BE2C (cell line): ENCODE results near the gene ARPC1A.
"Not testable (repeated sequence)": the region's sequence is repeated elsewhere in the genome, so short reads cannot be mapped to it uniquely, and the experiment has no call there.

Experiments used
- DNase-seq: peaks from one replicate; pipeline ENCODE4 v3.0.0-alpha.2; 2020
- H3K27me3 ChIP-seq: fragments of 250-450 bp; sonication (Bioruptor Pico); 2 replicates; pipeline ENCODE4 v1.5.1; 2020; ENCODE audit warnings: mild to moderate bottlenecking
- H3K36me3 ChIP-seq: fragments of 250-450 bp; sonication (Bioruptor Pico); 2 replicates; pipeline ENCODE4 v1.5.1; 2020; ENCODE audit warnings: mild to moderate bottlenecking
- H3K4me1 ChIP-seq: fragments of 250-450 bp; sonication (Bioruptor Pico); 2 replicates; pipeline ENCODE4 v1.5.1; 2020
- H3K4me3 ChIP-seq: 2 replicates; pipeline ENCODE4 v1.5.1; 2011; ENCODE audit warnings: low read depth, low read length
- H3K9me3 ChIP-seq: fragments of 250-450 bp; sonication (Bioruptor Pico); 2 replicates; pipeline ENCODE4 v1.5.1; 2020
- TF ChIP-seq, protein P1 (sequence below): IDR thresholded peaks from 2 replicates; pipeline ENCODE4 v1.5.1; 2012; ENCODE audit warnings: mild to moderate bottlenecking, low read depth, low read length

The ARPC1A gene

DNA sequence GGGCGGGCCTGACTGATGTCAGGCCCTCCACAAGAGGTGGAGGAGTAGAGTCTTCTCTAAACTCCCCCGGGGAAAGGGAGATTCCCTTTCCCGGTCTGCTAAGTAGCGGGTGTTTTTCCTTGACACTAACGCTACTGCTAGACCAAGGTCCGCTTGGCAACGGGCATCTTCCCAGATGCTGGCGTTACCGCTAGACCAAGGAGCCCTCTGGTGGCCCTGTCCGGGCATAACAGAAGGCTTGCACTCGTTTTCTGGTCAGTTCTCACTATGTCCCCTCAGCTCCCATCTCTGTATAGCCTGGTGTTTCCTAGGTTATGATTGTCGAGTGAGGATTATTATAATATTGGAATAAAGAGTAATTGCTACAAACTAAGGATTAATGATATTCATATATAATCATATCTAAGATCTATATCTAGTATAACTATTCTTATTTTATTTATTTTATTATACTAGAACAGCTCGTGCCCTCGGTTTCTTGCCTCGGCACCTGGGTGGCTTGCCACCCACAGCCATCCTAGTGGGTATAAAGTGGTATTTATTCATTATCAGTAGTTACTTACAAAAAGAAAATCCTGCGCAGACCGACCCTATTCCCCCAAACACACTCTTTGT is 89.9 kb downstream of the ARPC1A start:
- not testable (repeated sequence) for H3K4me1 ChIP-seq, H3K27me3 ChIP-seq, H3K4me3 ChIP-seq, H3K9me3 ChIP-seq
- peak; percentile 79 for DNase-seq
- TF ChIP-seq, protein P1, sequence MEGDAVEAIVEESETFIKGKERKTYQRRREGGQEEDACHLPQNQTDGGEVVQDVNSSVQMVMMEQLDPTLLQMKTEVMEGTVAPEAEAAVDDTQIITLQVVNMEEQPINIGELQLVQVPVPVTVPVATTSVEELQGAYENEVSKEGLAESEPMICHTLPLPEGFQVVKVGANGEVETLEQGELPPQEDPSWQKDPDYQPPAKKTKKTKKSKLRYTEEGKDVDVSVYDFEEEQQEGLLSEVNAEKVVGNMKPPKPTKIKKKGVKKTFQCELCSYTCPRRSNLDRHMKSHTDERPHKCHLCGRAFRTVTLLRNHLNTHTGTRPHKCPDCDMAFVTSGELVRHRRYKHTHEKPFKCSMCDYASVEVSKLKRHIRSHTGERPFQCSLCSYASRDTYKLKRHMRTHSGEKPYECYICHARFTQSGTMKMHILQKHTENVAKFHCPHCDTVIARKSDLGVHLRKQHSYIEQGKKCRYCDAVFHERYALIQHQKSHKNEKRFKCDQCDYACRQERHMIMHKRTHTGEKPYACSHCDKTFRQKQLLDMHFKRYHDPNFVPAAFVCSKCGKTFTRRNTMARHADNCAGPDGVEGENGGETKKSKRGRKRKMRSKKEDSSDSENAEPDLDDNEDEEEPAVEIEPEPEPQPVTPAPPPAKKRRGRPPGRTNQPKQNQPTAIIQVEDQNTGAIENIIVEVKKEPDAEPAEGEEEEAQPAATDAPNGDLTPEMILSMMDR = peak; percentile 71
- H3K36me3 ChIP-seq = peaks cover 89% of the 10 kb centered on the region
